ENCODE data around the gene ITSN2. TPM values are rescaled to one million over a fixed set of nuclear protein-coding genes. Genes with fewer than 3 reads are reported as not detected.

The ITSN2 gene
- total and polyA plus RNA-seq, 2 of the 8 experiments (the other 6 are each of a cell fraction or from before 2014, with no cell fraction given): 9.3 to 17.0 TPM

GRCh38 chr2:24399434-24400206 is 39.3 kb upstream of the ITSN2 start:
- H3K4me2 ChIP-seq (ENCODE audit: insufficient read depth in 1 of 2, low read depth in 2 of 2, low read length in 2 of 2): no peak overlapping the region
- TF ChIP-seq BRCA1 (IDR thresholded peaks at IDR 0.05; ENCODE audit: low read depth, low read length) (no peak), YY1 (IDR thresholded peaks at IDR 0.05; ENCODE audit: low read depth, low read length) (0 out of 2 replicates have a peak, but pooled peaks have one; percentile 43)
- no peak overlapping the region for H2BK120ac ChIP-seq (replicated peaks; ENCODE audit: low read depth, low read length)
- no peaks in the 10 kb centered on the region for H3K79me1 ChIP-seq (ENCODE audit: low read depth, low read length)
- WGBS, 2 experiments (ENCODE audit: extremely low coverage in 1 of 2, insufficient coverage in 1 of 2, insufficient read length in 1 of 2, insufficient replicate concordance in 2 of 2, low coverage in 1 of 2, low lambda C conversion rate in 2 of 2, missing lambda C conversion rate in 1 of 2): 93% methylated on average over 10 of the region's 10 CpGs; no CpG with 5 or more reads in 1 of the 2 experiments
- no peak overlapping the region for H3K18ac ChIP-seq (ENCODE audit: extremely low read depth, low read length)
- H3K27ac ChIP-seq (ENCODE audit: low read depth, low read length): no peak overlapping the region
- no peak overlapping the region for H2BK12ac ChIP-seq (ENCODE audit: low read depth, low read length)
- no peak overlapping the region for H3K9ac ChIP-seq (replicated peaks in 1 of 4; ENCODE audit: extremely low read depth in 1 of 4, low read depth in 3 of 4, low read length in 3 of 4)
- no peak overlapping the region for H4K8ac ChIP-seq (ENCODE audit: extremely low read depth, insufficient read depth, low read length)
- no peaks in the 10 kb centered on the region for H3K4me1 ChIP-seq (replicated peaks in 1 of 4; ENCODE audit: control insufficient read depth in 3 of 4, insufficient read depth in 4 of 4, low read length in 3 of 4)
- H2BK15ac ChIP-seq (ENCODE audit: low read length): no peak overlapping the region
- H3K27me3 ChIP-seq (replicated peaks in 1 of 4; ENCODE audit: control insufficient read depth in 3 of 4, extremely low read depth in 1 of 4, insufficient read depth in 3 of 4, low read length in 3 of 4): no peaks in the 10 kb centered on the region
- H3K4me3 ChIP-seq (ENCODE audit: extremely low read depth in 1 of 4, insufficient read depth in 2 of 4, low read depth in 3 of 4, low read length in 4 of 4): no peak overlapping the region
- H3K23me2 ChIP-seq (ENCODE audit: low read depth, low read length): no peaks in the 10 kb centered on the region
- no peaks in the 10 kb centered on the region for H3K36me3 ChIP-seq (ENCODE audit: control insufficient read depth in 2 of 4, insufficient read depth in 4 of 4, low read length in 3 of 4)
- POLR2A ChIA-PET (ENCODE audit: partially characterized antibody): no interaction called here
- no peak overlapping the region for H2BK5ac ChIP-seq (ENCODE audit: low read depth, low read length)
- H4K91ac ChIP-seq (replicated peaks; ENCODE audit: insufficient read length, low read length): no peak overlapping the region
- H3K9me3 ChIP-seq (ENCODE audit: insufficient read depth in 2 of 2, low read depth in 1 of 2, low read length in 1 of 2): peaks cover 0 to 3% of the 10 kb centered on the region in 2 experiments; a peak in 1 of 4 replicates
- H2BK20ac ChIP-seq (ENCODE audit: low read length): no peak overlapping the region
- H4K5ac ChIP-seq (ENCODE audit: insufficient read length, low read depth, low read length): no peak overlapping the region
- FAIRE-seq (no peak), DNase-seq (ENCODE audit: low read depth in 1 of 2, low spot score in 2 of 2) (no peak)
- no peaks in the 10 kb centered on the region for H4K20me1 ChIP-seq (replicated peaks in 1 of 2; ENCODE audit: control insufficient read depth in 1 of 2, insufficient read depth in 2 of 2, low read length in 2 of 2)
- no peak overlapping the region for H3K56ac ChIP-seq (replicated peaks; ENCODE audit: insufficient read length, low read depth, low read length)
- H2AFZ ChIP-seq (ENCODE audit: low read length): peak overlapping the region; percentile 81; the same call in 1 of the 2 replicates
- H3K4ac ChIP-seq (replicated peaks; ENCODE audit: insufficient read length, low read depth, low read length): no peak overlapping the region
- CTCF ChIA-PET (ENCODE audit: partially characterized antibody): interaction anchor here (1.3 to 2.2 kb wide), 2 partner anchors 10 to 15 kb away, joined by 3 to 19 read pairs; no protein-coding TSS in a partner anchor
- H3K23ac ChIP-seq (ENCODE audit: insufficient read length): no peak overlapping the region
- no peaks in the 10 kb centered on the region for H3K79me2 ChIP-seq (ENCODE audit: control insufficient read depth in 1 of 2, insufficient read depth in 2 of 2, low read length in 2 of 2)
- no peak overlapping the region for H2AK5ac ChIP-seq (ENCODE audit: low read depth, low read length)
- no peak overlapping the region for H3K14ac ChIP-seq (ENCODE audit: insufficient read length)

Measured in H1 (cell line).